ENCODE measurements around the gene MGA. TPM values are rescaled to one million over a fixed set of nuclear protein-coding genes. Genes with fewer than 3 reads are reported as not detected.

The MGA gene
- polyA plus RNA-seq, 3 donors = 2.7 to 6.9 (median 4.2) TPM

DNA sequence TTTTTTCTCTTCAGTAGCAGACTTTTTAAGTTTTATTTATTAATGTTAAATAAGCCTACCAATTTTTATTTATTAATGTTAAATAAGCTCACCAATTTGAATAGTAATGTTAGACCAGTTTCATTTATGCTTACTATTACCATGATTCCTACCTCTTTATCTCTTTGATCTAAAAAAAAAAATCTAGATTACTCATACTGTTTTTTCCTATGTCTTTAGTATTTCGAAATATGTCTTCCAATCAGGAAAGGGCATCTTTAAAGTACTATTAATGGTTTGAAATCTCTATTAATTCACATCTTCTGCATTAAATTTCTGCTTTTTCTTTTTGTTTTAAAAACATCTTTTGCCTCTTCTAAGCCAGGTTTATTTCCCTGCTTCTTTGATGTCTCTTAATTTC lies 86.6 kb downstream of the MGA start:
- no peak overlapping the region for H3K27ac Mint-ChIP-seq
- H3K9me3 Mint-ChIP-seq = no peaks in the 10 kb centered on the region
- Histone ChIP-seq H3K36me3 (replicated peaks in 1 of 2; ENCODE audit: control insufficient read depth in 1 of 2, insufficient read depth in 2 of 2, low read length in 2 of 2) (peaks cover 47 to 78% of the 10 kb centered on the region in 2 donors), H3K9me3 (replicated peaks in 1 of 2; ENCODE audit: control insufficient read depth in 1 of 2, insufficient read depth in 1 of 2, low read length in 2 of 2) (no peaks in the 10 kb centered on the region), H2AFZ (ENCODE audit: insufficient read depth, low read depth, low read length, poor library complexity, severe bottlenecking) (no peak overlapping the region), H3K4me3 (replicated peaks in 1 of 3; ENCODE audit: low read depth in 2 of 3, low read length in 3 of 3) (no peak overlapping the region), H3K79me2 (ENCODE audit: insufficient read depth, low read length) (no peaks in the 10 kb centered on the region), H3K9ac (ENCODE audit: insufficient read depth, low read length, poor library complexity, severe bottlenecking) (no peak overlapping the region), H3K27me3 (ENCODE audit: control insufficient read depth in 2 of 2, insufficient read depth in 2 of 2, low read length in 2 of 2) (no peaks in the 10 kb centered on the region), H3K27ac (ENCODE audit: low read depth in 1 of 2, low read length in 2 of 2) (no peak overlapping the region), H3K4me1 (ENCODE audit: control insufficient read depth in 1 of 2, insufficient read depth in 2 of 2, low read length in 2 of 2) (no peaks in the 10 kb centered on the region), H4K20me1 (ENCODE audit: insufficient read depth, low read length) (no peaks in the 10 kb centered on the region), H3K4me2 (replicated peaks; ENCODE audit: extremely low read depth, low read length, poor library complexity, severe bottlenecking) (no peak overlapping the region)
- intact Hi-C loops (cut with micrococcal nuclease) = no loop called here
- no peak overlapping the region for H3K4me3 Mint-ChIP-seq
- no peaks in the 10 kb centered on the region for H3K4me1 Mint-ChIP-seq
- WGBS (ENCODE audit: insufficient coverage) = no CpG with 5 or more reads among the region's 1 CpG
- TF ChIP-seq, protein P1, sequence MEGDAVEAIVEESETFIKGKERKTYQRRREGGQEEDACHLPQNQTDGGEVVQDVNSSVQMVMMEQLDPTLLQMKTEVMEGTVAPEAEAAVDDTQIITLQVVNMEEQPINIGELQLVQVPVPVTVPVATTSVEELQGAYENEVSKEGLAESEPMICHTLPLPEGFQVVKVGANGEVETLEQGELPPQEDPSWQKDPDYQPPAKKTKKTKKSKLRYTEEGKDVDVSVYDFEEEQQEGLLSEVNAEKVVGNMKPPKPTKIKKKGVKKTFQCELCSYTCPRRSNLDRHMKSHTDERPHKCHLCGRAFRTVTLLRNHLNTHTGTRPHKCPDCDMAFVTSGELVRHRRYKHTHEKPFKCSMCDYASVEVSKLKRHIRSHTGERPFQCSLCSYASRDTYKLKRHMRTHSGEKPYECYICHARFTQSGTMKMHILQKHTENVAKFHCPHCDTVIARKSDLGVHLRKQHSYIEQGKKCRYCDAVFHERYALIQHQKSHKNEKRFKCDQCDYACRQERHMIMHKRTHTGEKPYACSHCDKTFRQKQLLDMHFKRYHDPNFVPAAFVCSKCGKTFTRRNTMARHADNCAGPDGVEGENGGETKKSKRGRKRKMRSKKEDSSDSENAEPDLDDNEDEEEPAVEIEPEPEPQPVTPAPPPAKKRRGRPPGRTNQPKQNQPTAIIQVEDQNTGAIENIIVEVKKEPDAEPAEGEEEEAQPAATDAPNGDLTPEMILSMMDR (IDR thresholded peaks at IDR 0.05) = no peak
- H3K27me3 Mint-ChIP-seq (ENCODE audit: low read depth in 3 of 3) = no peaks in the 10 kb centered on the region
- no peak for DNase-seq
- H3K36me3 Mint-ChIP-seq = peaks cover 57 to 74% of the 10 kb centered on the region in 2 donors

DNA sequence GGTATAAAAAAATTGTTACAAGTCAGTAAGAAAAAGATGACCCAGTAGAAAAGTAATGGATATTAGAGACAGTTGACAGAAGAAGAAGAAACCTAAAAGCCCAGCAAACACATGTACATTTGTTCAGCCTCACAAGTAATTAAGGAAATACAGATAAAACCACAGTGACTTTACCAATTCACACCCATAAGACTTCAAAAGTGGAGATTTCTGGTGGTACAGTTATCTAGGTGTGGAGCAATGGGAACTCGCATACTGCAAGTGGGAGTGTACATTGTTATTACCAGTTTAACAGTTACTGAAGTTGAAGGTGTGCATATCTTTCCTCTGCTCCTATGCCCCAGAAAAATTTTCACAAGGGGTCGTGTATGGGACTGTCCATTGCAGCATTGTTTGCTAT lies 96.0 kb downstream of the MGA start:
- Histone ChIP-seq H3K4me1 (ENCODE audit: control insufficient read depth in 1 of 2, insufficient read depth in 2 of 2, low read length in 2 of 2) (no peaks in the 10 kb centered on the region), H3K9ac (ENCODE audit: insufficient read depth, low read length, poor library complexity, severe bottlenecking) (no peak overlapping the region), H4K20me1 (ENCODE audit: insufficient read depth, low read length) (no peaks in the 10 kb centered on the region), H3K9me3 (replicated peaks in 1 of 2; ENCODE audit: control insufficient read depth in 1 of 2, insufficient read depth in 1 of 2, low read length in 2 of 2) (no peaks in the 10 kb centered on the region), H3K36me3 (replicated peaks in 1 of 2; ENCODE audit: control insufficient read depth in 1 of 2, insufficient read depth in 2 of 2, low read length in 2 of 2) (peaks cover 67 to 97% of the 10 kb centered on the region in 2 donors), H3K79me2 (ENCODE audit: insufficient read depth, low read length) (no peaks in the 10 kb centered on the region), H2AFZ (ENCODE audit: insufficient read depth, low read depth, low read length, poor library complexity, severe bottlenecking) (no peak overlapping the region), H3K27ac (ENCODE audit: low read depth in 1 of 2, low read length in 2 of 2) (no peak overlapping the region), H3K27me3 (ENCODE audit: control insufficient read depth in 2 of 2, insufficient read depth in 2 of 2, low read length in 2 of 2) (no peaks in the 10 kb centered on the region), H3K4me2 (replicated peaks; ENCODE audit: extremely low read depth, low read length, poor library complexity, severe bottlenecking) (no peak overlapping the region), H3K4me3 (replicated peaks in 1 of 3; ENCODE audit: low read depth in 2 of 3, low read length in 3 of 3) (no peak overlapping the region)
- Mint-ChIP-seq H3K27ac (no peak overlapping the region), H3K4me3 (no peak overlapping the region), H3K9me3 (no peaks in the 10 kb centered on the region), H3K27me3 (ENCODE audit: low read depth in 3 of 3) (no peaks in the 10 kb centered on the region), H3K4me1 (no peaks in the 10 kb centered on the region), H3K36me3 (peaks cover 60 to 65% of the 10 kb centered on the region in 2 donors)
- TF ChIP-seq, protein P1 (IDR thresholded peaks at IDR 0.05) = no peak
- no peak for DNase-seq
- WGBS (ENCODE audit: insufficient coverage) = no CpG with 5 or more reads among the region's 2 CpGs
- intact Hi-C loops (cut with micrococcal nuclease) = no loop called here
